Measurements from ENCODE around the gene PPP2R5C.

The PPP2R5C gene

DNA sequence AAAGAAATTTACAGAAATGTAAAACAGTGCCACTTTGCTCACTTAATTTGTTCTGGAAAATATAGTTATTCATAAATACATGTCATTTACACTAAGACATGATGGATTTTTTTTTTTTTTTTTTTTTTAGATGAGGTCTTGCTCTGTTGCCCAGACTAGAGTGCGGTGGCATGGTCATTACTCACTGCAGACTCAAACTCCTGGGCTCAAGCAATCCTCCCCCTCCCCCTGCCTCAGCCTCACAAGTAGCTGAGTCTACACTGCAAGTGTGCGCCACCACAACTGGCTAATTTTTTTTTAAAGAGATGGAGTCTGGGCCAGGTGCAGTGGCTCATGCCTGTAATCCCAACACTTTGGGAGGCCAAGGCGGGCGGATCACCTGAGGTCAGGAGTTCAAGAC lies 101.2 kb downstream of the PPP2R5C start:
- DNase-seq (ENCODE audit: low spot score) (peak; percentile 76), FAIRE-seq (peak; percentile 82)

DNA sequence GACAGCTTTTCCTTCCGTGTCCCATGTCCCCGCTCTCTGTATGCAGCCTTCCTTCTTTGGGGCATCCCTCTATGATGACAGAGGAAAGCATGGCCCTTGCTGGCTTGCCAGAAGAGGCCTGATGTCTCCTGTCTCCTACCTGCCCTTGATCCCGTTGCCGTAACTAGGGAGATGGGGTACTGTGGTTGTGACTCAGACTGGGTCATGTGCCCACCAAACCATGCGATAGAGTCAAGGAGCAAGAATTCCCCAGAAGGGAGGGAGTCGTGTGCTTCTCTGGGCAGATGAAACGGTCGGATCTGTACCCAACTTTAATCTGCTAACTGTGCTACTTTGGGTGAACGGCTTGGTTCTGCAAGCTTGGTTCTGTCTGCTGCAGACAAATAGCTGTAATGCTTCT lies 103.8 kb downstream of the PPP2R5C start:
- FAIRE-seq (peak; percentile 80), DNase-seq (ENCODE audit: low spot score) (peak; percentile 80)

DNA sequence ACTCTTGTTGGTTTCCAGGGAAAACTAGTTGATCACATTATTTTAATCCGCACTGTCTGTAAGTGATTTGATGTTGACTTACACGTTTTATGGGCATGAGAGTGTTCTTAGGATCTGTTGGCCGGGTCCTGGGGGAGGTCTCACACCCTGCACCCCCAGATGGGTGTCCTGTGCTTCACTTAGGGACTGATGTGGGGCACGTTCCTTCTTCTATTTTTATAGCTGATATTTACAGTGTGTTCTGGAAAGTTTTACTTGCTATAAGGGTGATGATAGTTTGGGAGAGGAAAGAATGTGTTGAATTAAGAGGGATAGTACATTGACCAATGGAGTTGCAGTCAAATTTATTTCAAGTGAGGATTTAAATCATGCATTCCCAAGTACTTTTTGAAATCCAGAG lies 106.3 kb downstream of the PPP2R5C start:
- DNase-seq (ENCODE audit: low spot score) = no peak
- no peak for FAIRE-seq

DNA sequence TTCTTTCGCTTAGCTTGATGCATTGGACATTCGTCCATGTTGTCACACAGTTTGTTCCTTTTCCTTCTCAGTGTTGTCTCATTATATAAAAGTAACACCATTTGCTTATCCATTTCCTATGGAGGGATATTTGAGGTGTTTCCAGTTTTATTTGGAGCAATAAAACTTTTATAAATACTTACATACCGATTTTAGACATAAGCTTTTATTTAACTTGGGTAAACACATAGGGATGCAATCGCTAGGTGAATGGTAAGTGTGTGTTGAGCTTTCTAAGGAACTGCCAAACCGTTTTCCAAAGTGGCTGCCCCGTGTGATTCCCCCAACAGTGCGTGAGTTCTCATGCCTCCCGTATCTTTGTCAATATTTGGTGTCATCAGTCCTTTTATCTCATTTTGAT lies 107.7 kb downstream of the PPP2R5C start:
- FAIRE-seq = no peak
- no peak for DNase-seq (ENCODE audit: low spot score)

DNA sequence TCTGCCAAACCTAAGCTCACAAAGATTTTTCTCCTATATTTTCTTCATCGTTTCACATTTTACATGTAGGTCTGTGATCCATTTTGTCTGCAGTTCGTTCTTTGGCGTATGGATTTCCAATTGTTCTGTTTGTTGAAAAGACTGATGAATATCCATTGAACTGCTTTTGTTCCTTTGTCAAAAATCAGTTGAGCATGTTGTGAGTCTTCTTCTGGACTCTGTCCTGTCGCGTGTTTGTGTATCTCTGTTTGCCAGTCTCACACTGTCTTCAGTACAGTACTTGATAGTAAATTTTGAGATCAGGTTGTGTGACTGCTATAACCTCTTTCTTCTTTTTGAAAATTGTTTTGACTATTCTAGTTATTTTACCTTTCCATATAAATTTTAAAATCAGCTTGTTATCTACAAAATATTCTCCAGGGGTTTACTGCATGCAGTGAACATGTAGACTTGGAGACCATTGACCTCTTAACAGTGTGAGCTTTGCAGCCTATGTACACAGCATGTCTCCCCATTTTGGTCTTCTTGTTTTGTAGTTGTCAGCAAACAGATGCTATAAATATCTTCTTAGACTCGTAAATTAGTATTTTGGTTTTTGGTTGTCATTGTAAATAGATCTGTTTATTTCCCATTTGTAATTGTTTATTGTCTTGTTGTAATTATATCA lies 108.9 kb downstream of the PPP2R5C start:
- no peak for FAIRE-seq

DNA sequence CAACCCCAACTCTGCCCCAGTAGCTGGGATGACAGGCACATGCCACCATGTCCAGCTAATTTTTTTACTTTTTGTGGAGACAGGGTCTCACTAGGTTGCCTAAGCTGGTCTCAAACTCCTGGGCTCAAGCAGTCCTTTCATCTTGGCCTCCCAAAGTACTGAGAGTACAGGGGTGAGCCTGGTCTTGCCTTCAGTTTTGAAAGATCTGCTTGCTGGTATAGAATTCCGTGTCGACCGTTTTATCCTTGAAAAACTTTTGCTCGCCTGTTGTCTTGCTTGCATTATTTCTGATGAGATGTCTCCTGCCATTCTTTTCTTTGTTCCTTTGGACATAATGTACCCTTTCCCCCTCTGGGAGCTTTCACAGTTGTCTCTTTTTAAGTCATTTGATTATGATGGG lies 110.8 kb downstream of the PPP2R5C start:
- DNase-seq (ENCODE audit: low spot score) (no peak), FAIRE-seq (no peak)

More for the DNA sequence above, 108.9 kb downstream of the PPP2R5C start:
- no peak for DNase-seq (ENCODE audit: low spot score)

DNA sequence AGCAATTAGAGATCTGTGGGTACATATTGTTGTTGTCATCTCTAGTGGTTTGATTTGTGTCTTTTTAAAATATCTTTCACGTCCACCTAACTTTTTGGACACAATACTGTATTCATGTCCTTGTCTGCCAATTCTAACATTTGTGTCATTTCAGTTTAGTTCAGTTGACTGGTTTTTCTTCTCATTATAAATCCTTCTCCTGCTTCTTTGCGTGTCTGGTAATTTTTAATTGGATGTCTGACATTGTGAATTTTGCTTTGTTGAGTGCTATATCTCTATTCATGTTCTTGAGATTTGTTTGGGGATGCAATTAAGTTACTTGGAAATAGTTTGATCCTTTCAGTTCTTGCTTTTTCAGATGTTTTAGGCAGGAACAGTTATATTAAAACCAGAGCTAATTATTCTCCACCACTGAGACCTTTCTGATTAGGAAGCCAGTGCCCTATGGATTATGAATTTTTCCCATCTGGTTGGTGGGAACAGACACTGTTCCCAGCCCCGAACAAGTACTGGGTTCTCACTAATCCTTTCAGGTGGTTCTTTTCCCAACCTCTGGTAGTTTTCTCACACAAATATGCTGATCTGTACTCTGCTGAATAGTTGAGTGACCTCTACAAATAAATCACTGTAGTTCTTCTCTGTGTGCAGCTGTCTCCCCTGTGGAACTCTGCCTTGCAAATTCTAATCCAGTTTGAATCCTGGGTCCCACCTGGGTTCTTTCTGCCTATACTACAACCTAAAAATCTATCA lies 111.7 kb downstream of the PPP2R5C start:
- FAIRE-seq (no peak), DNase-seq (ENCODE audit: low spot score) (no peak)

DNA sequence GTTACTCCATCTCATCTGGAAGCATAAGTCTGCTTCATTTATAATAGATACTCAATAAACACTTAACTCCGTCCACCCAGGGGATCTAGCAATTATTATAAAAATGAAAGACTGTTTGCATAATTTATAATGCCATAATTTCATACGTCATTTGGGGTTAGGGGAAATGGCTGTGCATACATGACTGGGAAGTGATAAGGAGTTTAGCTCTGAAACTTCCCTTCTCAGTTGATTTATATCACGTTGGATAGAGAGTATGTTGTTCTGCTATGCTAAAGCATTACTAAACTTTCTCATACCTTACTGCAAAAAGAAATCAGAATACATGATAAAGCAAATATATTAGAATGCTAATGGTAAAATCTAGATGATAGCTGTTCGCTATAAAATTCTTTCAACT lies 112.5 kb downstream of the PPP2R5C start:
- no peak for FAIRE-seq
- no peak for DNase-seq (ENCODE audit: low spot score)

DNA sequence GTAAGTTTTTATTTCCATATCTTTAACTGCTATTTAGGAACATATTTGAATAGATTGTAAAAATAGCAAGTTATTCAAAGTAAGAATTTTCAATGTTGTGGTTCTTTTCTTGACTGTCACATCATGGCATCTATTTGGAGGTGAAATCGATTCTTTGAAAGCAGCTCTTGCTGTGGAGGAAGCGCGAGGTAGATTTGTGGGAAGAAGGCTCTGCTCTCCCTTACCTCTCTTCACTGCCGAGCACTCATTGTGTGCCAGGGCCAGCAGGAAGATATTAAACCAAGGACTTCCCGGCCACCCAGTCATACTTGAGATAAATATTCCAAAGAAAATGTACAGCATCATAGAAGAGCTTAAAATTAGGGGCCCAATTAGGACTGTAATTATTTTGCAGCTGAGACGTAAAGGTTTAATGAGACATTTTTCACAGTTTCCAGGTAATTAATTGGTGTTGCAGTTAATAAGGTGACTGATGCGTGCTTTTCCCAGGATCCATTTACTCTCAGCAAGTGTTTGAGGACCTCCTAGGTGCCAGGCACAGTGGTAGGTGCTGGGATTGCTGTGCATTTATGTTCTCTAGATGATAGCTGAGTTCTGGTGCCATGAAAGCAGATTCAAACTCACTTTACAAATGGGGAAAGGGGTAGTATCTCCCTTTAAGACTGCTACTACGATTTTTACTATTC lies 113.7 kb downstream of the PPP2R5C start:
- DNase-seq (ENCODE audit: low spot score) (no peak), FAIRE-seq (no peak)

DNA sequence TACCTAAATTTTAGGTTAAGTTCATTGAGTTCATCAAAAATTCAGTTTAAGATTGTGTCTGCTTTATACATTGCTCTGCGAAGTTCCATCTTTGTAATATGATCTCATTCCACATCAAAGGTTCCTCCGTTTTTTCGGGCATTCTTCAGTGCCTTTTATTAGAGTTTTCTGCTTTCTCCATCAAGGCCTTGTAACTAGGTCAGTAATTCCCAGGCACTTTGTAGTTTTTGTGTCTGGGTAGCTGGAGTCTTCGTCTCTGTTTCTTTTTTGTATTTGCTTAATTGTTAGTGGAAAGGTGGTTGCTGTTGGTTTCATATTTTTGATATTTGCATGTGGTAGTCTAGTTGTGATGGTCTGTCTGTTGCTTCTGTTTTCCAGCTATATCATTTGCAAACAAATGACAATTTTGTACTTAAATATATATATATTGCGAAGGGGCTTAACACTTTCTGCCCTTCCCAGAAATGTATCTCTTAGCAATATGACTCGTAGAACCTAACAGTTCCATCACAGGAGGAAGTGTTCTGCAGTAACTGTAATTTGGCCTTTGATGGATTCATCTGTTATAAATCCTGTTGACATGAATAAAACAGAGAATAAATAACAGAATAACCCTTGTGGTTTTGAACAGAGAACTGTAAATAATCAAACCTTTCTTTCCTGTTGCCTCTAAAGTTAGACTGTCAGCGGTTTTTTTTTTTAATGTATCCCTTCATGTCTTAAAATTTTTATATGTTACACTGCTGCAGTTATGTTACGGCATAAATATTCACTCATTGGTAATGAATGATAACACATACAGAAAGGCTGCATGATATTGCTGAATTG lies 114.4 kb downstream of the PPP2R5C start:
- DNase-seq (ENCODE audit: low spot score) (no peak), FAIRE-seq (no peak)

DNA sequence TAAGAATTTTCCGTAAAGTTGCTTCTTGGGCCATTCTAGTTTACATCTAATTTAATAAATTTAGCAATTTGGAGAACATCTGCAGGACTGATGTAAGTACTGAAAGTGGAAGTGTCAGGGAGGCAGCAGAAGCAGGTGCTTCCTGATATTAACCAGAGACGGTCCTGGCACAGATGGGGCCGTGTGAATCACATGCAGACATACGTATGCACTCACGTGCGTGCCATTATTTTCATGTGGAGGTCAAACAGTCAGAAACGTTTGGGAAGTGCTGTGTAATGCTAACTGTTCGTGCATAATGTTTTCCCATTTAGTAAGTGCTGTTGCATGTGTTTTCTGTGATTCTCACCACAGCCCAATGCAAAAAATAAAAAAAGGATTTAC lies 115.0 kb downstream of the PPP2R5C start:
- no peak for FAIRE-seq

DNA sequence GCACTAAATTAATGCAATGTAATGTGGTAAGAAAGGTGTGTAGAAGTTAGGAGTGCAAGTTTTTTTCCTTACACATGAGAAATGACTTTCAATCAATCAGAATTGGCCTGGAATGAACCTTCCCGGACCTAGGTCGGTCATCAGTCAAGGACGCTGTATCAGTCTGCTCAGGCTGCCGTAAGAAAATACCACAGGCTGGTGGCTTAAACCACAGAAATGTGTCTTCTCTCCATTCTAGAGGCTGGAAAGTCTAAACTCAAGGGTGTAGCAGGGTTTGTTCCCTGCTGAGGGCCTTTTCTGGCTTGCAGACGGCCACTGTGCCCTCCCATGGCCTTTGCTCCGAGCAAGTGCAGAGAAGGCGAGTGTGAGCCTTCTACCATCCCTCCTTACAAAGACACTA lies 116.3 kb downstream of the PPP2R5C start:
- no peak for DNase-seq (ENCODE audit: low spot score)
- no peak for FAIRE-seq

More for the DNA sequence above, 115.0 kb downstream of the PPP2R5C start:
- DNase-seq (ENCODE audit: low spot score) = no peak

DNA sequence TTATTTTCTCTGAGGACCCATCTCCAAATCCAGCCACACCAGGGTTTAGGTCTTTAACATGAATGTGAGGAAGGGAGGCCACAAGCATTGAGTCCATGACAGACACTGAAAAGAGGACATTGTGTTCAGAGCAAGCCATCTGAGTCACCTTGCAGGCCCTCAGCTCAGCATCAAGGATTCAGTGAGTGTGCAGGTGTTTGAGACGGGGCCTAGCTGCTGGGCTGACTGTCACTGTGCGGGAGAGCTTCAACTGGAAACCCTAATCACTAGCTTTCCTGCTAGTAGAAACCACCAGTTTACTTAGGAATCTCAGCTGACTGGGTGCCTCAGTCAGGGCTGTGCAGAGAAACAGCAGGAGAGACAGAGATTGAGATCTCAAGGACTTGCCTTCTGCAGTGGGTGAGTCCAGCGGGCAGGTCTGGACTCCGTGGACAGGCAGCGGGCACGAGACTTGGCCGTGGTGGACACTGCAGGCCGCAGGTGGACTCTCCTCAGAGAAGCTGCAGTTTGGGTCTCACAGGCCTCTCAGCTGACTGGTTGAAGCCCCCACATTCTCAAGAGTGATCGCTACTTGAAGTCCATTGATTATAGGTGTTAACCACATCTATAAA lies 116.8 kb downstream of the PPP2R5C start:
- FAIRE-seq (no peak), DNase-seq (ENCODE audit: low spot score) (no peak)

DNA sequence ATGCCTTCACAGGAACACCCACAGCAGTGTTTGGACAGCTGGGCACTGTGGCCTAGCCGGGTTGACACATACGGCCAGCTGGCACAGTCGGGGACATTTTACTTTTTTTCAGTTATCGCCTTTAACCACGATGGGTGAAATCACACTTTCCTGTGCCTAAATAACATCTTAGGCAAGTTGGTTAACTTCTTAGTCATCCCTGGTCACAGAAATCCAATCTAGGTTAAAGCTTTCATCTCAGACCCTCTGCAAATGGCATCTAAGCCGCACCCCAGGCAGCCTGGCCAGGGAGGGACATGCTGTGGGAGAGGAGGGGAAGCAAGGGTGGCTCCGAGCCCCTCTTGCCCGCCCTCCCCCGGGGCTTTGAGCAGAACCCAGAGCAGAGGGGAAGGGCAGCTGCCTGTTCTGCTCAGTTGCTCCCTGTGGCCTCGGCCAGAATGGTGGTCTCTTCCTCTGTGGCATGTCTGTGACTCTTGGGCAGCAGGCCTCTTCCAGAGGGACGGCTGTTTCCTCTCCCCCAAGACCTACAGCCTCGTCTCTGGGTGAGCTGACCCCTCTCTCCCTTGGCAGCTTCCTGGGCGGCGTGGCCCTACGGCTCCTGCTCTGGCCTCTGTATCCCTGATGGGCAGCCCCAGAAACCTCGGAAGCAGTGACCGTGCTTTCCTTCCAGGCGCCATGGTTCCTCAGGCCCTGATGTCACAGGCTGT lies 117.5 kb downstream of the PPP2R5C start:
- no peak for DNase-seq (ENCODE audit: low spot score)

DNA sequence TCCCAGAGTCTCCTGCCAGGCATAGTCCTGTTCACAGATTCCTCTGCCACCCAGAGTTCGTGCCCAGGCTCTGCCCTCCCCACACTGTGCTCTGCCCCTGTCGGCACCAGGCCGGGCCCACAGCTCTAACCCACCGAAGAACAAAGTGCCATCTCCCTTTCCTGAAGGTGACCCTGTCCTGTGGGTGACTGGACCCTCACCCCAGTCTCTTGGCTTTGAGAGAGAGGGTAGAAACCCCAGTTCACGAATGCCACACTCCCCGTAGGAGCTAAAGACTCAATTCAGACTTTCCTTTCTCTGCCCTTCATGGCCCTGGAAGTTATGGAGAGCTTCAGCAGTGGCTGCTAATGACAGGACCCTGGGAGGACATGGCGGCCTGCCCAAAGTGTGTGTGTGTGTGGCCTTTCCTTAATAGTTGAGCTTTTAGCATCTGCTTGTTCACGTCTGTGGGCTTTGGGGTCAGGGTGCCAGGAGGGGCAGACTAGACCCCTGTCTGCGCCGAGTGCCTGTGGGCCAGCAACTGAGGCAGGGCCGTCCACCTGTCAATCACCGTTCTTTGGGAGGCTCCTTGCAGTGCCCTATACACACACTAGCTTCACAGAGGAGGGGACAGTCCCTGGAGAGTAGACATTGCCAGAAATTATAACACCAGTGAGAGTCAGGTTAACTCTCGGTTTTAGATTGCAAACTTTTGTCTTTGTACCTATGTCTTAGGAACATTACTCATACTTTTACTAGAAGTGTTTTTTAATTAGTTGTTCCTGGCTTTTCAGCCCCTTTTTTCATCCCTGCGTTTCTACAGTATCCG lies 118.2 kb downstream of the PPP2R5C start:
- DNase-seq (ENCODE audit: low spot score) = no peak
- FAIRE-seq = no peak

More for the DNA sequence above, 117.5 kb downstream of the PPP2R5C start:
- FAIRE-seq = no peak

DNA sequence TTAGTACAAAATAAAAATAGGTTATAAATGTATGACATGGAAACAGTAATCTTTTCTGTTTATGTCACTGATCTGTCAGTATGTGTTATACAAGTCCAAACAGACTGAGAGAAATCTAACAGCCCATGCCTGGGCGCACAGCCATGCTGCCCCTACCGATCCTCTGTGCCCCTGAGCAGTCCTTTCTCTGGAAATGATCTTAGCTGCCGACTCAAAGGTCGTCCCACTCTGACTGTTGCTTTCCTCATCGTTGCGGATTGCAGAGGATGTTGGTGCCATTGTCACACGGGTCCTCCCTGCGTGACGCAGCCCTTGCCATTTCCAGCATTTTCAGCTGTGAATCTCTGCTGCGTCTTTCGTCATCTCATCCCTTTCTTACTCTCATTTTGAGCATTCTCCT lies 119.9 kb downstream of the PPP2R5C start:
- DNase-seq (ENCODE audit: low spot score) (no peak), FAIRE-seq (no peak)

DNA sequence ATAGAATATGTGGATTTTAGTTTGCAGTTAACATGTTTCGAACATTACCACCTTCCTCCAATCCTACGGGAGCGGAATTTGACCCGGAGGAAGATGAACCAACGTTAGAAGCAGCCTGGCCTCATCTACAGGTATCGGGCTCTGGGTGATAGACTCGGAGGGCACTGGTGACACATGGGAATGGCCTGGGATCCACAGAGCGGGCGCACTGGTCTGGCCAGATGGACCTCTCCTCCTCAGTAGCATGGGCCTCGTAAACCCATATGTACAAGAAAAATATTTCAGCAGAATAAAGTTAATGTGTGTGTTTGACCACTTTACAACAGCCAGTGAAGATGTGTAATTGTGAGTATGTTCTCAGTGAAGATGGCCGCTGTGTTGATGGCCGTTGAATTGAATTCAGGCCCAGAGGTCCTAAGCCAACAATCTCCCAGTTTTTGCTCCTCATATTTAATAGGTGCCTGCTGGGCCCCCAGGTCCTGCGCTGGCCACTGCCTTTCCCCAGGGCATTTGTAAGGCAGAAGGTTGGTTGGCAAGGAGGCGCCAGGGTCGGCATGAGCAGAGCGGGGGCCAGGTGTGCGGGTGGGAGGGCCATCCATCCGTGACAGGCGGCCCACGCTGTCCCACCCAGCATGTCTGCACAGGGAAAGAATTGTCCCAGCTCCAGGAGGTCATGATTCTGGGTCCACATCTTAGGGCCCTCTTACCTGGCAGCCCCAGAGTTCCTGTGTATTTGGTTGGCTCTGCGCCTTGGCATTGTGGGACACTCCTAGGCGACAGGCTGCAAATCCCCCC lies 120.8 kb downstream of the PPP2R5C start:
- FAIRE-seq (no peak), DNase-seq (ENCODE audit: low spot score) (no peak)

DNA sequence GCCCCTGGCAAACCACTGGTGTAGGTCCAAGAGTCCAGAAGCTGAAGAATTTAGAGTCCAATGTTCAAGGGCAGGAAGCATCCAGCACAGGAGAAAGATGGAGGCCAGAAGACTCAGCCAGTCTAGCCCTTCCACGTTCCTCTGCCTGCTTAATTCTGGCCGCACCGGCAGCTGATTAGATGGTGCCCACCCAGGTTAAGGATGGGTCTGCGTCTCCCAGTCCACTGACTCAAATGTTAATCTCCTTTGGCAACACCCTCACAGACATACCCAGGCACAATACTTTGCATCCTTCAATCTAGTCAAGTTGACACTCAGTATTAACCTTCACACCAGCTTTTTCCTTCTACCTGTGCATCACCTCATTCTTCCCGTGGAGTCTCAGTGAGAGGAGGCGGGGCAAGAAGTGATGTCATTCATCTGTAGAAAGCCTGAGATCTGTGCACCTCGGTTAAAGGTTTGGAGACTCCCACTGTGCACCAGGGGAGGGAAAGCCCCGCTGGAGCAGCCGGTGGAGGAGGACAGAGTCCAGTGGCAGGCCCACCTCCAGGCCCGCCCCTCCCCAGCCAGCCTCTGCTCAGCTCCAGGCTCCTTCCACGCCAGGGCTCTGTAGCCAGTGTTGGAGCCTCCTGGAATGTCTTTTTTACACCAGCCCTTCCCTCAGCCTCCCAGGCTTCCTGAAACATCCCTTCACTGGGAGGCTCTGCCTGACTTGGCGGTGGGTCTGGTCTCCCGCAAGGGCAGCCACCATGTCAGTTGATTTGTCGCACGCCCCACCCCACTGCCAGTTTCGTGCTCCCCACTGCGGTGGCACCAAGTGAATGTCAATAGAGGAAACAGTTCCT lies 122.8 kb downstream of the PPP2R5C start:
- DNase-seq (ENCODE audit: low spot score) = no peak
- FAIRE-seq = no peak

All from RCC 7860 (cell line).